Stimulated activated CD4-positive, alpha-beta T cell treated with anti-CD3 and anti-CD28 coated beads, Interleukin-1b, Interleukin-23, amount 100 ng/mL, for 48 hours (primary cell): ENCODE data around the gene DEPDC1.
A peak's percentile ranks its signal among the peaks of the same experiment; 100 is the strongest.
"Not testable (repeated sequence)": the region's sequence is repeated elsewhere in the genome, so short reads cannot be mapped to it uniquely, and the experiment has no call there.

ENCODE experiments used
- DNase-seq: peaks from one replicate; pipeline ENCODE4 v3.0.0-alpha.2; 2020

DEPDC1 gene, protein sequence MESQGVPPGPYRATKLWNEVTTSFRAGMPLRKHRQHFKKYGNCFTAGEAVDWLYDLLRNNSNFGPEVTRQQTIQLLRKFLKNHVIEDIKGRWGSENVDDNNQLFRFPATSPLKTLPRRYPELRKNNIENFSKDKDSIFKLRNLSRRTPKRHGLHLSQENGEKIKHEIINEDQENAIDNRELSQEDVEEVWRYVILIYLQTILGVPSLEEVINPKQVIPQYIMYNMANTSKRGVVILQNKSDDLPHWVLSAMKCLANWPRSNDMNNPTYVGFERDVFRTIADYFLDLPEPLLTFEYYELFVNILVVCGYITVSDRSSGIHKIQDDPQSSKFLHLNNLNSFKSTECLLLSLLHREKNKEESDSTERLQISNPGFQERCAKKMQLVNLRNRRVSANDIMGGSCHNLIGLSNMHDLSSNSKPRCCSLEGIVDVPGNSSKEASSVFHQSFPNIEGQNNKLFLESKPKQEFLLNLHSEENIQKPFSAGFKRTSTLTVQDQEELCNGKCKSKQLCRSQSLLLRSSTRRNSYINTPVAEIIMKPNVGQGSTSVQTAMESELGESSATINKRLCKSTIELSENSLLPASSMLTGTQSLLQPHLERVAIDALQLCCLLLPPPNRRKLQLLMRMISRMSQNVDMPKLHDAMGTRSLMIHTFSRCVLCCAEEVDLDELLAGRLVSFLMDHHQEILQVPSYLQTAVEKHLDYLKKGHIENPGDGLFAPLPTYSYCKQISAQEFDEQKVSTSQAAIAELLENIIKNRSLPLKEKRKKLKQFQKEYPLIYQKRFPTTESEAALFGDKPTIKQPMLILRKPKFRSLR

GRCh38 chr1:68496680-68497357 is at the start of gene DEPDC1:
Gene DEPDC1, minus strand, starts transcription at chr1:68497082. Its CDS starts 83 bp downstream, at chr1:68496999.
- DNase-seq: peak; percentile 76

GRCh38 chr1:68544651-68545050 is 47.8 kb upstream of the DEPDC1 start:
- no peak for DNase-seq

DNA sequence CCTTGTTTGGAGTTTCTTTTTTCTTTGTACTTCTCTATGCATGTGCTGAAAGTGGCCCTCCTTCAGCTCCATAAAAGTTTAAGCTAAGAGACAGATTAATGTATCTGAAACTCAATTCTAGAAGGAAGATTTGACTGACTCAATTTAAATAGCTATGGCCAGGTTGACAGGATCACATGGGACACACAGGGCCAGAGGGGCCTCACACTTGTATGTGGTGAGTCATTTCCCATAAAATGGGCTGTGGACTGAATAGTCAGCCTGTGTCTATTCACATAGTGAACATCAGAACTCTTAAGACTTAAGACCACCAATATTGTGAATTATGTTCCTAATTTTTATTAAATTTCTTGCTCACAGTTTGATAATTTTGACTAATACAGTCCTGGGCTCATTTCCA is 45.7 kb upstream of the DEPDC1 start:
- DNase-seq: no peak

- no peak for DNase-seq
Measured at GRCh38 chr1:68538941-68539340, 42.1 kb upstream of the DEPDC1 start.

DNA sequence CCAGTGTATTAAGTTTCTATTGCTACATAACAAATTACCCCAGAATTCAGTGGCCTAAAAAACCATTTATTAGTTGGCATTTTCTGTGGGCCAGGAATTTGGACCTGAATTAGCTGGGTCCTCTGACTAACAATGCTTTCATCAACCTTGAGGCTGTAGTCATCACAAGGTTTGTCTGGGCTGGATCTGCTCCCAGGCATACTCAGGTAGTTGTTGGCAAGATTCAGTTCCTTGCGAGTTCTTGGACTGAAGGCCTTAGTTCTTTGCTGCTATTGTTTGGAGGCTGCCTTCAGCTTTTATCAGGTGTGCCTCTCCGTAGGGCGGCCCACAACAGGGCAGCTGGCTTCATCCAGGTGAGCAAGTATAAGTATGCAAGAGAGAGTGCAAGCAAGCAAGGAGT is 31.4 kb upstream of the DEPDC1 start:
- DNase-seq: no peak

GRCh38 chr1:68525781-68526180 is 28.9 kb upstream of the DEPDC1 start:
- DNase-seq: no peak

DNA sequence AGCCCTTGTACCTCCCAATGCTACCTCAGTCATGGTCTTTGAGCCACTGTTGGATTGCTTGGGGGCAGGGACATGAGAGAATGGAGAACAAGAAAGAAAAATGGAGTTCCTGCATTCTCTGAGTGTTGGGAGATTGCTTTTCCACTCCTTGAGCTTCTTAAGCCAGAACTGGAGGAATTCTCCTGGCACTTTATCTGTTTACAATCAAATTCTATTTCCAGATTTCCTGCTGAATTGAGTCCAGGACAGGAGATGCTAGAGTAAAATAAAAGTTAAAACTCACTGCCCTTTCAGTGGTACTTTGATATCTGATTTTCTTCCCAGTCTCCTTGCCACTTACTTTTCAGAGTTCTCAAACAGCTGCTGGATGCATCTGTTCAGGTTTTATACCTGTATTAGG is 24.4 kb upstream of the DEPDC1 start:
- DNase-seq: no peak

- DNase-seq: no peak
Measured at GRCh38 chr1:68516066-68516465, 19.2 kb upstream of the DEPDC1 start.

DNA sequence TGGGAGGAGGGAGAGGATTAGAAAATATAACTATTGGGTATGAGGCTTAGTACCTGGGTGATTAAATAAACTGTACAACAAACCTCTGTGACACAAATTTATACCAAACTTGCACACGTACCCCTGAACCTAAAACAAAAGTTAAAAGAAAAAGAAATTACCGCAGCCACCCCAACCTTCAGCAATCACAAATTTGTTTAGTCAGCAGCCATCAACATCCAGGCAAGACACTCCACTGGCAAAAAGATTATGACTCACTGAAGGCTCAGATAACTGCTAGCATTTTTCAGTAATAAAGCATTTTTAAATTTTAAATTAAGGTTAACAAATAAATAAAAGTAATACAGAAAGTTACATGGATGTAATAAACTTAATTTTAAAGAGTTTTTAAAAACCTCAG is 14.4 kb upstream of the DEPDC1 start:
- no peak for DNase-seq

GRCh38 chr1:68506386-68506785 is 9.5 kb upstream of the DEPDC1 start:
- no peak for DNase-seq

GRCh38 chr1:68503085-68503484 is 6.2 kb upstream of the DEPDC1 start:
- DNase-seq: no peak

GRCh38 chr1:68497358-68497698 is 446 bp upstream of the DEPDC1 start:
- DNase-seq: no peak

DNA sequence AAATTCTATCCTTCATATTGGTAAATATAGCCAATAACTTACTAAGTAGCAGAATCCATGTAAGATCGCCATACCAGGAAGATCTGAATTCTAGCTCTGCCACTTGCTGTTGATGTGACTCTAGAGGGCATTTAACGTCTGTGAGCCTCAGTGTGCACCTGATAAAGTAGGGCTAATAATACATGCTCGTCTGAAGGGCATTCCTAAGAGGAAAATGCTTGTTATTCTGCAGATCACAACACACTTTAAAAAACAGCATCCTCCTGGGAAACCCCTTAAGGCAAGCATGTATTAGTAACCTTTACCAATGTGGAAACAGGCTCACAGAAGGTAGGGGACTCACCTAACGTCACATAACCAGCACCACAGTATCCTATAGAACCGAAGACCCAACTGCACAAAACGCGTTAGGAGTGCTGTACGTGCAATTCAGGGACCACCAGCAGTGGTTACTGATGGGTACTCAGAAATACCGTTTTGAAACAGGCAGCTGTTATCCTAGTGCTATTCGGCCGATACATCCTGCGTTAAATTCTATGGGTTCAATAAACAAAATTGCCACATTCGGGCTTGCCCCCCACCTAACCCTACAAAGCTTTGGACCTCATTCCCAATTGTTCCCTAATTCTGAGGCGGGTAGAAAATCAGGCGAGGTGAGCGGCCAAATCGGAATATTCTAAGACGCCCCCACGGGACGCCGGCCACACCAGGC is 758 bp downstream of the DEPDC1 start:
- DNase-seq: no peak

- DNase-seq: no peak
Measured at GRCh38 chr1:68495532-68495931, 1.4 kb downstream of the DEPDC1 start.

DNA sequence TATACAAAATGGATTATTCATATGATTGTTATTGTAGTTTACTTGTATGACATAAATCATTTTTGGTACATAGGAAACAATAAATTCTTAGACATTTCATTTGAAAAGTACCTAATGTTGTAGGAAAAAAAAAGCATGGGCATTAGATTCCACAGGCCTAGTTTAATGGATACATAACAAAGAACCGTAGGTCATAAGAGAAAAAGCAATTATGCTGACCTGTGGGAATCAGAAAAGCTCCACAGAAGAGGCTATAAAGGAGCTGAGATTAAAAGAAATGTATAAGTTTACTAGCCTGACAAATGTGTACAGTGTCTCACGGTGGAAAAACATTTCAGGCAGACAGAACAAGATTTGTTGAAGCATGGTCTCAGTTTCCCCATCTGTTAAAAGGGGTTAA is 3.7 kb downstream of the DEPDC1 start:
- DNase-seq: no peak

DNA sequence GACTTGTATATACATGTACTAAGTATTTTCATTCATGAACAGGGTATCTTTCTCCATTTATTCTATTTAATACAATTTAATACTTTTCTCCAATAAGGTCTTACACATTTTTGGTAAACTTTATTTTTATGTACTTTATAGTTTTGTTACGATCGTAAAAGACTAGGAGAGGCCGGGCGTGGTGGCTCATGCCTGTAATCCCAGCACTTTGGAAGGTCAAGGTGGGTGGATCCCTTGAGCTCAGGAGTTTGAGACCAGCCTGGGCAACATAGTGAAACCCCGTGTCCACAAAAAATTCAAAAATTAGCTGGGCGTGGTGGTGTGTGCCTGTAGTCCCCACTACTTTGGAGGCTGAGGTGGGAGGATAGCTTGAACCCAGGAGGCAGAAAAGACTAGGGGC is 4.6 kb downstream of the DEPDC1 start:
- DNase-seq: not testable (repeated sequence)

DNA sequence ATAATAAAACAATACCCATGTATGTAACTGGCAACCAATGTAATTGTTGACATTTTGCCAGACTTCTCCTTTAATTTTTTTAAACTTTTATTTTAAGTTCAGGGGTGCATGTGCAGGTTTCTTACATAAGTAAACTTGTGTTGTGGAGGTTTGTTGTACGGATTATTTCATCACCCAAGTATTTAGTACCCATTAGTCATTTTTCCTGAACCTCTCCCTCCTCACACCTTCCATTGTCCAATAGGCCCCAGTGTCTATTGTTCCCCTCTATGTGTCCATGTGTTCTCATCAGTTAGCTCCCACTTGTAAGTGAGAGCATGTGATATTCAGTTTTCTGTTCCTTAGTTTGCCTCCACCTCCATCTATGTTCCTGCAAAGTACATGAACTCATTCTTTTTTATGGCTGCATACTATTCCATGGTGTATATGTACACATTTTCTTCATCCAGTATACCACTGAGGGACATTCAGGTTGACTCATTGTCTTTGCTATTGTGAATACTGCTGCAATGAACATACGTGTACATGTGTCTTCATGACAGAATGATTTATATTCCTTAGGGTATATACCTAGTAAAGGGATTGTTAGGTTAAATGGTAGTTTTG is 6.7 kb downstream of the DEPDC1 start:
- no peak for DNase-seq

- DNase-seq: no peak
Measured at GRCh38 chr1:68485431-68486022, 11.4 kb downstream of the DEPDC1 start.

- no peak for DNase-seq
Measured at GRCh38 chr1:68484618-68485017, 12.3 kb downstream of the DEPDC1 start.

- DNase-seq: no peak
Measured at GRCh38 chr1:68481041-68481440, 15.8 kb downstream of the DEPDC1 start.

DNA sequence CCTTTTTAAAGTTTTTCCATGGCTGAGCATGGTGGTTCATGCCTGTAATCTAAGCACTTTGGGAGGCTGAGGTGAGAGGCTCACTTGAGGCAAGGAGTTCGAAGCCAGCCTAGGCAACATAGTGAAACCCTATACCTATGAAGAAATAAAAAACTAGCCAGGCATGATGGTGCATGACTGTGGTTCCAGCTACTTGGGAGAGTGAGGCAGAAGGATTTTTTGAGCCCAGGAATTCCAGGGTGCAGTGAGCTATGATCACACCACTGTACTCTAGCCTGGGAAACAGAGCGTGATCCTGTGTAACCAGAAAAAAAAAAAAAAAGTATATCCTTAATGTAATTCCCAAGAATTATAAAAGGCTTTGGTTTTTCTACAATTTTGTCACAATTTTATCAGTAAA is 17.4 kb downstream of the DEPDC1 start:
- no peak for DNase-seq

DNA sequence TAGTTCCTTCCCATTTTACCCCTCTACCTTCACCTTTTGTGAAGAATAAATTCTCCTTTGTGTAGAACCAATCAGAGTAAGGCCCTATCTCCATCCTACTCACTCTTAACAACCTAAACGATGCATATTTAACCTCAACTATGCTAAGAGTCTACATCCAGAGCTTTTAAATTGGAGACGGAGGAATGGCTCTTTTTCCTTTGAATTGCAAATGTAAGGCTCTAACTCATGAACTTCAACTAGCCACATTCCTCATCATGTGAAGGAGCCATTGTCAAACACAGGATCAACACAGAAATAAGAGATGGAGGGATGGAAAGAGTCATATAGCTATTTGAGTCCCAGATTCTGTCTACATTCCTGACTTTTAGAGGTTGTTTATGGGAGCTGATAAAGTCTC is 18.2 kb downstream of the DEPDC1 start:
- DNase-seq: no peak
